Heart left ventricle (tissue), 16 donors: Measurements from ENCODE around the gene MYL7. TPM values are rescaled to one million over a fixed set of nuclear protein-coding genes. Genes with fewer than 3 reads are reported as not detected.

Experiments used
- ATAC-seq, 4 donors: fragments of 200-7000 bp; cut with Tn5 transposase; one replicate each; pipeline ENCODE4 v1.9.1; 2020 to 2022; ENCODE audit warnings: moderate library complexity in 4 of 4, mild to moderate bottlenecking in 3 of 4, moderate number of reproducible peaks in 1 of 4
- DNase-seq, 5 donors: peaks; one replicate each; pipeline ENCODE4 v3.0.0-alpha.2; 2020
- H3K27ac ChIP-seq, 12 donors: fragments of 200-600 bp; sonication (generic) in 4 of 12; one replicate each; pipeline versions ENCODE4 v1.5.0 to v1.8.0; 2016 to 2022; ENCODE audit warnings: mild to moderate bottlenecking in 2 of 12
- H3K27me3 ChIP-seq, 9 donors: fragments of 200-600 bp; sonication (generic) in 2 of 9; one replicate each; pipeline versions ENCODE4 v1.5.1 to v1.8.0; 2016 to 2022; ENCODE audit warnings: mild to moderate bottlenecking in 3 of 9
- H3K36me3 ChIP-seq, 9 donors: fragments of 200-600 bp; sonication (generic) in 2 of 9; one replicate each; pipeline versions ENCODE4 v1.5.0 to v1.8.0; 2018 to 2022; ENCODE audit warnings: mild to moderate bottlenecking in 2 of 9
- H3K4me1 ChIP-seq, 12 donors: fragments of 200-600 bp; sonication (generic) in 4 of 12; one replicate each; pipeline versions ENCODE4 v1.5.0 to v1.8.0; 2016 to 2022; ENCODE audit warnings: mild to moderate bottlenecking in 3 of 12
- H3K4me3 ChIP-seq, 12 donors: fragments of 200-600 bp; sonication (generic) in 4 of 12; one replicate each; pipeline versions ENCODE4 v1.5.0 to v1.8.0; 2017 to 2022; ENCODE audit warnings: mild to moderate bottlenecking in 9 of 12, moderate library complexity in 4 of 12
- H3K9me3 ChIP-seq, 12 donors: fragments of 200-600 bp; sonication (generic) in 4 of 12; one replicate each; pipeline versions ENCODE4 v1.5.0 to v1.8.0; 2016 to 2022; ENCODE audit warnings: mild to moderate bottlenecking in 1 of 12
- POLR2A ChIP-seq, 2 donors: fragments of 450-650 bp; IDR thresholded peaks; one replicate each; pipeline ENCODE4 v1.6.1; 2017; ENCODE audit warnings: antibody characterized with exemption in 2 of 2, mild to moderate bottlenecking in 2 of 2, moderate library complexity in 2 of 2
- WGBS, 4 donors: extraction: QIAGEN DNeasy Blood & Tissue Kit in 2 of 4; methylation state at CpG; one replicate each; pipeline versions ENCODE4 v1.1.5 to v1.1.7; 2013 to 2018; 5-methylcytosine and 5-hydroxymethylcytosine counted together
- intact Hi-C, 10 donors: fragments of 100-400 bp; cut with DNase I; formaldehyde crosslinking; loops; one replicate each; pipeline versions ENCODE4 v1.11.1 to v1.14.2; 2022
- polyA plus RNA-seq, 2 donors: library from polyadenylated mRNA; stranded (reverse); fragments of 200-250 nt; gene quantifications; one replicate each; pipeline ENCODE4 v1.2.3, GENCODE V29; 2013
- total RNA-seq, 9 donors: library from RNA; depleted of rRNA in 2 of 9; stranded (reverse); fragments of >200 nt in 2 of 9; fragmentation: NEBNext Ultra II Directional in 3 of 9; extraction: Animal tissue kit (Norgen Biotek cat#: 25700) in 3 of 9; gene quantifications; one replicate each; pipeline versions ENCODE4 v1.1.0 to v1.2.4, GENCODE V29; 2016 to 2023
- TF ChIP-seq, protein P1 (sequence below), 12 donors: fragments of 200-600 bp; sonication (generic) in 4 of 12; IDR thresholded peaks; one replicate each; pipeline versions ENCODE4 v1.5.0 to v1.8.0; 2018 to 2022; ENCODE audit warnings: antibody characterized with exemption in 12 of 12, mild to moderate bottlenecking in 5 of 12
- donor health status: ischemic (EF 13 %, LVEDD 7.1; RV severe dilation, severe dysfunction).
- donor health status: healthy with polysubstance abuse.
- donor health status: DM: no; HTN: yes; CAD: no.
- donor health status: DM: no; HTN: no; CAD: no.
- donor health status: ischemic (EF 25% LVEDD 6.9; RV normal size, moderate dysfunction).
- donor health status: ischemic (EF 25% LVEDD 5.7; RV mildly dilated, moderate dysfunction).
- donor health status: healthy.
- donor health status: DM: yes; HTN: yes; CAD: no.
- donor health status: ischemic (EF 35%, LVEDD 5.7; RV mildly dilated, moderate dysfunction).
- donor health status: nonischemic (EF 11% LVEDD 7.7; RV severe dilation, severe dysfunction).
- donor health status: DM: yes; HTN: yes; CAD: no.
- donor health status: PGD.
- donor health status: ischemic (EF 29% LVEDD 5.4; RV normal size, mild dysfunction).
- donor health status: nonischemic (EF 23%, LVEDD 6.1; RV moderate dilation, normal function).

MYL7 gene
- total and polyA plus RNA-seq, 11 donors, result 975 to 4,037 (median 2,357) TPM

DNA sequence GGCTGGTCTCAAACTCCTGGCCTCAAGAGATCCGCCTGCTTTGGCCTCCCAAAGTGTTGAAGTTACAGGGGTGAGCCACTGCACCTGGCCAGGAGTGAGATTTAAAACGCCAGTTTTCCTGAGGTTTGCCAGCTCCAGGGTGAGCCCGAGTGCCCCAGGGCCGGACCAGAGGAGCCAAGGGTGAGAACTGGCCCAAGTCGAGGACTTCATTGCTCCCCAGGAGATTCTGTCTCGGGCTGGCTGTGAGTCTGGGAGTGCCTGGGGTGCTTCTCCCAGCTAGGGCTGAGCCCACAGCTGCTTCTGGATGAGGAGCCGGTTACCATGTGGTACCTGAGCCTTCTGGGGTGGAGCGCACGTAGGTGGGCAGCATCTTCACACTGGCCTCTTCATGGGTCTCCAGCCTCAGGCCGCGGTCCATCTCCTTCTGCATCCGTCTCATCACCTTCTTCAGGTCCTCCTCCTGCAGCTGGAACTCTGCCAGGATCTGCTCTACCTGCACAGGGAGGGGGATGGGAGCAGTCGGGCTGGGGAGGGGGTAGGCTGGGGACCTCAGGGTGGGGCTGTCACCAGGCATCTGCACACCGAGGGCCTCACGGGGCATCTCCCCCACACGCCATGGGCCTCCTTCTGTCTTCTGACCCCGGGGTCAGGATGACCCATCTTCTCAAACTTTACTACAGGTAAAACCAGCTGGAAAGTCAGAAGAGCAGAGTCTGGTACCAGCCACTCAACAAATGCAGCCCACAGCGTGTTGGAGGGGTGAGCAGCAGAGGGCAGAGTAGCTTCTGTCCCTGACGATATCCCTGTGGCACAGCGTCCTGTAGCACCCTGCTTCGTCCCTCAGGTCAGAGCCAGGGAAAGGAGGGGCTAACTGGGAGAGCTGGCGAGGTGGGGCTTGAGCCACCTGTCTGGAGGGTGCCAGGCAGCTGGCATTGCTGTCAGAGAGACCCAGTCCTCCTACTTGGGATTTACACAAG, 12.1 kb upstream of the MYL7 start:
- TF ChIP-seq, protein P1, sequence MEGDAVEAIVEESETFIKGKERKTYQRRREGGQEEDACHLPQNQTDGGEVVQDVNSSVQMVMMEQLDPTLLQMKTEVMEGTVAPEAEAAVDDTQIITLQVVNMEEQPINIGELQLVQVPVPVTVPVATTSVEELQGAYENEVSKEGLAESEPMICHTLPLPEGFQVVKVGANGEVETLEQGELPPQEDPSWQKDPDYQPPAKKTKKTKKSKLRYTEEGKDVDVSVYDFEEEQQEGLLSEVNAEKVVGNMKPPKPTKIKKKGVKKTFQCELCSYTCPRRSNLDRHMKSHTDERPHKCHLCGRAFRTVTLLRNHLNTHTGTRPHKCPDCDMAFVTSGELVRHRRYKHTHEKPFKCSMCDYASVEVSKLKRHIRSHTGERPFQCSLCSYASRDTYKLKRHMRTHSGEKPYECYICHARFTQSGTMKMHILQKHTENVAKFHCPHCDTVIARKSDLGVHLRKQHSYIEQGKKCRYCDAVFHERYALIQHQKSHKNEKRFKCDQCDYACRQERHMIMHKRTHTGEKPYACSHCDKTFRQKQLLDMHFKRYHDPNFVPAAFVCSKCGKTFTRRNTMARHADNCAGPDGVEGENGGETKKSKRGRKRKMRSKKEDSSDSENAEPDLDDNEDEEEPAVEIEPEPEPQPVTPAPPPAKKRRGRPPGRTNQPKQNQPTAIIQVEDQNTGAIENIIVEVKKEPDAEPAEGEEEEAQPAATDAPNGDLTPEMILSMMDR (IDR thresholded peaks at IDR 0.05), result peak in 2 of 12 donors; percentile 4 to 12
- no peak for TF ChIP-seq POLR2A (IDR thresholded peaks at IDR 0.05)
- no peak for DNase-seq
- Histone ChIP-seq H3K27me3 (no peaks in the 10 kb centered on the region), H3K4me1 (no peaks in the 10 kb centered on the region), H3K4me3 (no peak overlapping the region), H3K36me3 (no peaks in the 10 kb centered on the region), H3K9me3 (no peaks in the 10 kb centered on the region), H3K27ac (no peak overlapping the region)
- intact Hi-C loops, result loop anchor here in 1 of 10 donors (5.0 kb wide), 1 partner anchor 39 kb away; no protein-coding TSS in a partner anchor
- WGBS, 4 donors, result 63 to 84% (median 80%) methylated on average over 11 to 22 of the region's 22 CpGs
- peak in 3 of 4 donors; percentile 29 to 60 (median 57) for ATAC-seq

DNA sequence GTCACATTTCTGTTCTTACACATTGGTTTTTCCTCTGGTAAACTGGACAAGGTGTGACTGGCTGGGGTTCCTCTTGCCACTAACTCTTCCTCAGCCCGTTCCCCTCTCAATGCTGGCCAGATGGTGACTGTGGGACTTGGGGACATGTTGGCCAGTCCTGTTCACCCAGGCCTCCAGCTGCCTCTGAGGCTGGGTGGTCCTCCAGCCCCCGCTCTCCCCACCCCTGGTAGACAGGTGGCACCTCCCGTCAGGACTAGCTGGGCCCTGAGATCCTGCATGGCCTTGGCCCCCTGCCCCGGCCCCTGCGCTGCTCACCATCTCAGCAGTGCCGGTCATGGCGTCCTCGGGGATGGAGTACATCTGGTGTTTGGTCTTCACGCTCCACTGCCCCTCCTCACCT, 10.8 kb upstream of the MYL7 start:
- no peak overlapping the region for H3K27ac ChIP-seq
- no peaks in the 10 kb centered on the region for H3K4me1 ChIP-seq
- no peaks in the 10 kb centered on the region for H3K36me3 ChIP-seq
- TF ChIP-seq, protein P1 (IDR thresholded peaks at IDR 0.05), result no peak
- TF ChIP-seq POLR2A (IDR thresholded peaks at IDR 0.05), result no peak
- intact Hi-C loops, result loop anchor here in 1 of 10 donors (5.0 kb wide), 1 partner anchor 40 kb away; no protein-coding TSS in a partner anchor
- no peak for ATAC-seq
- no peak for DNase-seq
- no peak overlapping the region for H3K4me3 ChIP-seq
- H3K27me3 ChIP-seq, result no peaks in the 10 kb centered on the region
- H3K9me3 ChIP-seq, result no peaks in the 10 kb centered on the region
- 89 to 97% (median 96%) methylated on average over 9 of the region's 9 CpGs for WGBS, 4 donors

GRCh38 chr7:44150966-44151941, 10.1 kb upstream of the MYL7 start:
- Histone ChIP-seq H3K4me1 (peaks cover 0 to 6% (median 4%) of the 10 kb centered on the region in 12 donors), H3K27me3 (peaks cover 0 to 4% (median 0%) of the 10 kb centered on the region in 9 donors), H3K9me3 (no peaks in the 10 kb centered on the region), H3K4me3 (no peak overlapping the region), H3K27ac (no peak overlapping the region), H3K36me3 (no peaks in the 10 kb centered on the region)
- intact Hi-C loops, result loop anchor here in 1 of 10 donors (5.0 kb wide), 1 partner anchor 41 kb away; no protein-coding TSS in a partner anchor
- ATAC-seq (no peak), DNase-seq (no peak)
- TF ChIP-seq, protein P1 (IDR thresholded peaks at IDR 0.05), result no peak
- no peak for TF ChIP-seq POLR2A (IDR thresholded peaks at IDR 0.05)
- 76 to 90% (median 86%) methylated on average over 12 to 16 of the region's 16 CpGs for WGBS, 4 donors
